SH-SY5Y (cell line): ENCODE measurements around the gene YWHAE.

Source experiments
- GATA2 ChIP-seq: IDR thresholded peaks from 2 replicates; pipeline ENCODE4 v1.6.1; 2011; ENCODE audit warnings: mild to moderate bottlenecking, low read depth, low read length
- GATA3 ChIP-seq: IDR thresholded peaks from 2 replicates; pipeline ENCODE4 v1.6.1; 2011; ENCODE audit warnings: low read depth, mild to moderate bottlenecking, low read length, moderate library complexity

DNA sequence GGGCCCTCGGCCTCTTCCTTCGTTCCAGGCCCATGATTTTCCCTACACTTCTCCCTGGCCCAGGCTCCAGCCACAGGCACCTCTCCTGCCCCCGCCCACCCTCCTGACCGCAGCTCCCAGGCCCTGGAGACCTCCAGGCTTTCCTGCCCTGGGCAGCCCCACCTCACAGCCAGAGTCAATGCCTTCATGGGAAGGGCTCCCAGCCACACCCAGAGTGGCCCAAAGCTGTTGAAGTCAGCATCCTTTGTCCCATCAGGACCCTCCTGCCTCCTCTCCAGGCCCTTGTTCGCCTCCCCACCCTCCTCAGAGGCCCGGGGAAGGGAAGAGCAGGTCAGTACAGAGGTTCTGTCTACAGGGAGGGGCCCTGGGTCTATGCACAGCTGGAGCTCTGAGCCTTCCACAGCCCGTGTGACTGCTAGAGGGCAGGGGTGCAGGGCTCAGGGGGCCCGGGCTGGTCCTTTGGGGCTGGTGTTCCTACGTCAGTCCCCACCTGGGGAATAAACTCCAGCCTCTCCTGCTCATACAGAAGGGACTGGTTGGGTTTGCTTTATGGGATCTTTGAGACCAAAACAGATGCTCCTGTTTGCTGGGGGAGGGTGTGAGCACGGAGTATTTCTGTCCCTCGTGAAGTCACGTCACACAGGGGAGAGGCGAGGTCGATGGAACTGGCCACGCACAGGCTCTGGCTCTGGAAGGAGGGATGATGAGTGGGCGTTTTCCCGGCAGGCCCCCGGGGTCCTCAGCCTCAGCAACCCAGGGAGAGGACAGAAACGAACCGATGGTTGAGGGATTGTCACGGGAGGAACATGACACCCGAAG, 100.3 kb downstream of the YWHAE start:
- TF ChIP-seq GATA3 (no peak), GATA2 (no peak)
